ENCODE measurements around the gene CLEC17A. TPM values are rescaled to one million over a fixed set of nuclear protein-coding genes. Genes with fewer than 3 reads are reported as not detected.

The CLEC17A gene
- total and polyA plus RNA-seq, 2 experiments from 2014 or later = not detected

DNA sequence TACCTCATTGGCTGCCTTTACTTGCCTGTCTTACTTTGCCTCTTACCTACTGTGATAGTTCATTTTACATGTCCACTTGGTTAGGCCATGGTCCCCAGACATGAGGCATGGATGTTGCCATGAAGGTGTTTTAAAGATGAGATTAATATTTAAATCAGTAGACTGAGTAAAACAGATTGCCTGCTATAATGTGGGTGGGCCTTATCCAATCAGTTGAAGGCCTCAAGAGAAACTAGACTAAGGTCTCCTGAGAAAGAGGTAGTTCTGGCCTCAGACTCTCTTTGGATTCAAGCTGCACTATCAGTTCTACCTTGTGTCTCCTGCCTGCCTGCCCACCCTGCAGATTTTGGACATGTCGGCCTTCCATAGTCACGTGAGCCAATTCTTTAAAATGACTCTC is 65.6 kb downstream of the CLEC17A start:
- Histone ChIP-seq H3K4me1 (ENCODE audit: insufficient read depth) (no peaks in the 10 kb centered on the region), H3K27me3 (replicated peaks; ENCODE audit: insufficient read depth) (no peaks in the 10 kb centered on the region), H3F3A (ENCODE audit: insufficient read depth) (no peaks in the 10 kb centered on the region), H3K9me2 (ENCODE audit: insufficient read depth) (no peaks in the 10 kb centered on the region), H3K4me3 (no peak overlapping the region), H4K20me1 (ENCODE audit: insufficient read depth) (no peaks in the 10 kb centered on the region), H2AFZ (no peak overlapping the region), H3K79me2 (ENCODE audit: insufficient read depth) (no peaks in the 10 kb centered on the region), H3K4me2 (ENCODE audit: unreplicated experiment) (no peak overlapping the region), H3K36me3 (ENCODE audit: low read depth) (no peaks in the 10 kb centered on the region), H3K9ac (no peak overlapping the region), H3K9me3 (ENCODE audit: low read depth) (no peaks in the 10 kb centered on the region), H3K27ac (no peak overlapping the region)
- TF ChIP-seq EZH2phosphoT487 (IDR thresholded peaks at IDR 0.05; ENCODE audit: insufficient read depth, low read depth) (no peak), EZH2 (IDR thresholded peaks at IDR 0.05; ENCODE audit: insufficient read depth, poor library complexity, severe bottlenecking) (no peak)
- WGBS, 2 experiments (ENCODE audit: low coverage in 1 of 2, low lambda C conversion rate in 2 of 2, missing lambda C conversion rate in 2 of 2) = 43 to 60% methylated on average over 1 to 2 of the region's 2 CpGs
- in situ Hi-C loops (cut with MboI) = no loop called here
- no peak for DNase-seq

DNA sequence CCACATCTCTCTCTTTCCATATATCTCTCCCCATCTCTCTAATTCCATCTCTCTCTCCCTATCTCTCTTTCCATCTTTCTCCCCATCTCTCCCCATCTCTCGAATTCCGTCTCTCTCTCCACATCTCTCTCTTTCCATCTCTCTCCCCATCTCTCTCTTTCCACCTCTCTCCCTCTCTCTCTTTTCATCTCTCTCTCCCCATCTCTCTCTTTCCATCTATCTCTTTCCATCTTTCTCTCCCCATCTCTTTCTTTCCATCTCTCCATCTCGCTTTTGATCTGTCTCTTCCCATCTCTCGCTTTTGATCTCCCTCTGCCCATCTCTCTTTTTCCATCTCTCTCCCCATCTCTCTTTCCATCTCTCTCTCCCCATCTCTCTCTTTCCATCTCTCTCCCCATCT is 66.1 kb downstream of the CLEC17A start:
- DNase-seq = no peak
- no peak overlapping the region for H3K4me3 ChIP-seq
- no peak overlapping the region for H2AFZ ChIP-seq
- no peak overlapping the region for H3K4me2 ChIP-seq (ENCODE audit: unreplicated experiment)
- H3K27ac ChIP-seq = no peak overlapping the region
- H3F3A ChIP-seq (ENCODE audit: insufficient read depth) = no peaks in the 10 kb centered on the region
- H3K4me1 ChIP-seq (ENCODE audit: insufficient read depth) = no peaks in the 10 kb centered on the region
- 28 to 76% methylated on average over 3 to 4 of the region's 4 CpGs for WGBS, 2 experiments (ENCODE audit: low coverage in 1 of 2, low lambda C conversion rate in 2 of 2, missing lambda C conversion rate in 2 of 2)
- no peak overlapping the region for H3K9ac ChIP-seq
- H3K27me3 ChIP-seq (replicated peaks; ENCODE audit: insufficient read depth) = no peaks in the 10 kb centered on the region
- H4K20me1 ChIP-seq (ENCODE audit: insufficient read depth) = no peaks in the 10 kb centered on the region
- TF ChIP-seq EZH2phosphoT487 (IDR thresholded peaks at IDR 0.05; ENCODE audit: insufficient read depth, low read depth) (no peak), EZH2 (IDR thresholded peaks at IDR 0.05; ENCODE audit: insufficient read depth, poor library complexity, severe bottlenecking) (no peak)
- no peaks in the 10 kb centered on the region for H3K79me2 ChIP-seq (ENCODE audit: insufficient read depth)
- no peaks in the 10 kb centered on the region for H3K9me2 ChIP-seq (ENCODE audit: insufficient read depth)
- in situ Hi-C loops (cut with MboI) = no loop called here
- no peaks in the 10 kb centered on the region for H3K36me3 ChIP-seq (ENCODE audit: low read depth)
- no peaks in the 10 kb centered on the region for H3K9me3 ChIP-seq (ENCODE audit: low read depth)

DNA sequence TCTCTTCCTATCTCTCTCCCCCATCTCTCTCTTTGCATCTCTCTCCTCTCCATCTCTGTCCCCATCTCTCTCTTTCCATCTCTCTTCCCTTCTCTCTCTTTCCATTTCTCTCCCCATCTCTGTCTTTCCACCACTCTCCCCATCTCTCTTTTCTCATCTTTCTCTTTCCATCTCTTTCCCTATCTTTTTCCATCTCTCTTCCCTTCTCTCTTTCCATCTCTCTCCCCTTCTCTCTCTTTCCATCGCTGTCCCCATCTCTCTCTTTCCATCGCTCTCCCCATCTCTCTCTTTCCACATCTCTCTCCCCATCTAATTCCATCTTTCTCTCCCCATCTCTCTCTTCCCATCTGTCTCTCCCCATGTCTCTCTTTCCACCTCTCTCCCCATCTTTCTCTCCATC is 67.3 kb downstream of the CLEC17A start:
- 40 to 60% methylated on average over 1 to 2 of the region's 2 CpGs for WGBS, 2 experiments (ENCODE audit: low coverage in 1 of 2, low lambda C conversion rate in 2 of 2, missing lambda C conversion rate in 2 of 2)
- H3K4me3 ChIP-seq = no peak overlapping the region
- no peak for DNase-seq
- no peaks in the 10 kb centered on the region for H3K4me1 ChIP-seq (ENCODE audit: insufficient read depth)
- no peak overlapping the region for H3K4me2 ChIP-seq (ENCODE audit: unreplicated experiment)
- TF ChIP-seq EZH2phosphoT487 (IDR thresholded peaks at IDR 0.05; ENCODE audit: insufficient read depth, low read depth) (no peak), EZH2 (IDR thresholded peaks at IDR 0.05; ENCODE audit: insufficient read depth, poor library complexity, severe bottlenecking) (no peak)
- H3F3A ChIP-seq (ENCODE audit: insufficient read depth) = no peaks in the 10 kb centered on the region
- H2AFZ ChIP-seq = no peak overlapping the region
- H3K9me3 ChIP-seq (ENCODE audit: low read depth) = no peaks in the 10 kb centered on the region
- H4K20me1 ChIP-seq (ENCODE audit: insufficient read depth) = no peaks in the 10 kb centered on the region
- H3K36me3 ChIP-seq (ENCODE audit: low read depth) = no peaks in the 10 kb centered on the region
- no peak overlapping the region for H3K27ac ChIP-seq
- in situ Hi-C loops (cut with MboI) = no loop called here
- no peaks in the 10 kb centered on the region for H3K9me2 ChIP-seq (ENCODE audit: insufficient read depth)
- no peak overlapping the region for H3K9ac ChIP-seq
- no peaks in the 10 kb centered on the region for H3K27me3 ChIP-seq (replicated peaks; ENCODE audit: insufficient read depth)
- H3K79me2 ChIP-seq (ENCODE audit: insufficient read depth) = no peaks in the 10 kb centered on the region

DNA sequence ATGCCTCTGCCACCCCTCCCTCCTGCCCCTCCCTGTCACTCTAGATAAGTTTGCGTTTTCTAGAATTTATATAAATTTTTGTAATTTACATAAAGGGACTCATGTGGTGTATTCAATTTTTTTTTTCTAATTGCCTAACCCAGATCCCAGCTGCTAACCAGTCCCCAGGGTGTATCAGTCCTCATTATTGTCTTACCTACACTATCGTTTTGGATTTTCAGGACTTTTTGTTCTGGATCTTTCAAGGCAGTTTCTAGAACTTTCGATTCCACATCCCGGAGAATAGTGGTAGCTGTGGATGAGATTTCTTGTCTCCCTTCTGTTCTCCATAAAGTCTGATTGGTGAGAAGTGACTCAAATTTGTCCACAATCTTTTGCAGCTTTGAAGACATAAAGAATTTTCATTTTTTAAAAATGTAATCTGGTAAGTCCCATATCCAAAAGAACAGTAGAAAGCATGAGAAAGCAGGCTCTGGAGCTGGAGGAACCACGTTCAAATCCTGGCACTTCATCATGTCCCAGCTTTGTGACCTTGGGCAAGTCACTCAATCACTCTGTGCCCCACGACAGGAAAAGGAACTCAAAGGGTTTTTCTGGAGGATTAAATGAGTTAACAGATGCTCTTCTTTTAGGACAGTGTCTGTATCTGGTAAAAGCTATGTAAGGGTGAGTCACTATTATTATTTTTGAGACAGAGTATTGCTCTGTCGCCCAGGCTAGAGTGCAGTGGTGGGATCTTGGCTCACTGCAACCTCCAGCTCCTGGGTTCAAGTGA is 72.1 kb downstream of the CLEC17A start:
- H3K4me2 ChIP-seq (ENCODE audit: unreplicated experiment) = no peak overlapping the region
- H3K4me1 ChIP-seq (ENCODE audit: insufficient read depth) = no peaks in the 10 kb centered on the region
- H3K9ac ChIP-seq = no peak overlapping the region
- TF ChIP-seq EZH2 (IDR thresholded peaks at IDR 0.05; ENCODE audit: insufficient read depth, poor library complexity, severe bottlenecking) = no peak
- in situ Hi-C loops (cut with MboI) = no loop called here
- no peaks in the 10 kb centered on the region for H3K9me3 ChIP-seq (ENCODE audit: low read depth)
- H3K4me3 ChIP-seq = no peak overlapping the region
- no peak for DNase-seq
- no peak overlapping the region for H2AFZ ChIP-seq
- H3K36me3 ChIP-seq (ENCODE audit: low read depth) = no peaks in the 10 kb centered on the region
- no peaks in the 10 kb centered on the region for H3F3A ChIP-seq (ENCODE audit: insufficient read depth)
- no peaks in the 10 kb centered on the region for H3K27me3 ChIP-seq (replicated peaks; ENCODE audit: insufficient read depth)
- no peak overlapping the region for H3K27ac ChIP-seq
- no peaks in the 10 kb centered on the region for H4K20me1 ChIP-seq (ENCODE audit: insufficient read depth)
- WGBS, 2 experiments (ENCODE audit: low coverage in 1 of 2, low lambda C conversion rate in 2 of 2, missing lambda C conversion rate in 2 of 2) = 20 to 28% methylated on average over 7 of the region's 7 CpGs
- no peaks in the 10 kb centered on the region for H3K9me2 ChIP-seq (ENCODE audit: insufficient read depth)
- H3K79me2 ChIP-seq (ENCODE audit: insufficient read depth) = no peaks in the 10 kb centered on the region
